ENCODE data around the gene KAT6B.
"Not testable (repeated sequence)": the region's sequence is repeated elsewhere in the genome, so short reads cannot be mapped to it uniquely, and the experiment has no call there.

The KAT6B gene

DNA sequence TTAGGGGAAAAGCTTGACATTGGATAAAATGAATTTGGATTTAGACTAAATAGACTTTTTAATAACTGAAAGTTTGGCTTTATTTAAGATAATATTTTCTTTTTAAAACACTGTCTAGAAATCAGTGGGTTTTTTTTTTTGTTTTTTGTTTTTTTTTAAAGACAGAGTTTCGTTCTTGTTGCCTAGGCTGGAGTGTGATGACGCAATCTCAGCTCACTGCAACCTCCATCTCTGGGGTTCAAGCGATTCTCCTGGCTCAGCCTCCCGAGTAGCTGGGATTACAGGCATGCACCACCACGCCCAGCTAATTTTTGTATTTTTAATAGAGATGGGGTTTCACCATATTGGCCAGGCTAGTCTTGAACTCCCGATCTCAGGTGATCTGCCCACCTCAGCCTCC lies 66.9 kb downstream of the KAT6B start:
- not testable (repeated sequence) for DNase-seq

GRCh38 chr10:74896788-74897527 lies 70.6 kb downstream of the KAT6B start:
- no peak for DNase-seq

GRCh38 chr10:74898201-74898976 lies 72.0 kb downstream of the KAT6B start:
- no peak for DNase-seq

DNA sequence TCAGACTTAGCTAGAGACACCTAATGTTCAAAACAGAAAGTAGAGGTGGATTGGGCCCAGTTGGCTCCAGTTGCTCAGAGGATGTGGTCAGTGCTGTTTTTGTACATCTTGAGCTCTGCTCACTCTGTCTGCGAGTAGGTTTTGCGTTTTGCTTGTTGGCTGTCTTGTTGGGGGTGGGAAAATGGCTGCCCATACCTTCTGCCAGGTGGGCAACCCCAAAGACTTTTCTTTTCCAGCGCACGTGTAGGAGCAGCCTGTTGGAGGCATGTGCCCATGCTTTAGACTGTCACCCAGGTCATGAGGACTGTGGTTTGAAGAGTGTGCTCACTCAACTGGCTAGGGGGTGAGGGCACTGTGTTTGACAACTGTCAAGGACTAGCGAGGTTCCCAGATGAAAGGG lies 73.9 kb downstream of the KAT6B start:
- DNase-seq = no peak

DNA sequence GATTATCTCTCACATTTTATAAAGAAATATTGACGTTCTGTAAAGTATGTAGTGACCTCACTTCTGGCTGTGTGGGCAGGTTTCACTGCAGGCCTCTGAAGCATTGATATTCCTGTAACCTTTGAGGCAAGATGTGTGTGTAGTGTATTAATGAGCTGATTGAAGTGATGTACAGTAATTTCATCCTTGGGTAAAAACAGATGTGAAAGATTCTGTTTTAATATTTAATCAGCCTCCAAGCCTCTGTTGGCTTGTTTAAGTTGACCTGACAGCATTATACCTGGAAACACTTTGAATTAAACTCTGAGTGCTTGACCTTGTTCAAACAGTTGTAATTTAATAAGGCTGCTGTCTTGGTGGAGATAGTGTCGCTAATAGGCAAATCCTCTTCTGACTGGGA lies 74.9 kb downstream of the KAT6B start:
- DNase-seq = no peak

DNA sequence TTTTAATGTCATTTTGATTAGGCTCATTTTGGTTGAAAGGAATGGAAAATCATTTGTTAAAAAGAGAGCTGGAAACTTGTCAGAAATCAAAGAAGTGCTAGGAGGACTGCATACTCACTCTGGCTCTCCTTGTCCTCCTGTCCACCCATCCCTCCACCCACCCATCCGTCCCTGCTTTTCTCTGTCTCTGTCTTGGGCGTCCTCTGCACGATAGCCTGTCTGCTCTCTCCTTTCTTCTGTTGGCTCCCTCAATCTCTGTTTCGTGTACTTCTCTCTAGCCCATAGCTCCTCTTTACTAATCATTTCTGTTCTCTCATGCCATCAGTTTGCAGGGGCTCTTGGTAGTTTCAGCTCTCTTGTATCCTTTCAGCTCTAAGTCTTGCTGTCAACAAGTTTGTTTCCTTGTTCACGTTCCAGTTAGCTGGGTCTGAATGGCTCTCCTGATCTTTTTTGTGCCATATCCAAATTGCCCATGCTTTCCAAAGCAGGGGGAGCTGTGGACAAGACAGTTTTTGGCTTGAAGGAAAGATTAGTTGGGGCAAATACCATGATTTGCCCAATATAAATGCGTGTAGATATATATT lies 75.6 kb downstream of the KAT6B start:
- DNase-seq = no peak

DNA sequence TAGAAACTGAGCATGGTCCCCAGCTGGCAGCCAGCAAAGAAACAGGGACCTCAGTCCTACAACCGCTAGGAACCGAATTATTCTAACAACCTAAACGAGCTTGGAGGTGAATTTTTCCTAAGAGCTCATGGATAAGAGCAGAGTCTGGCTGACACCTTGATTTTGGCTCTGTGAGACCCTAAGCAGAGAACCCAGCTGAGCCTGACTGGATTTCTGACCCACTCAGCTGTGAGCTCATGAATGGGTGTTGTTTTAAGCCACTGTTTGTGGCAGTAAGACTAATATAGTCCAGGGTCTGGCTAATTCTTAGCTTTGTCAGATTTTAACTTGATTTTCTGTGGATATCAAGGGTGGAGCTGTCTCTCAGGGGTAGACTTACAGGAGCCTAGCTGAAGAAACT lies 77.1 kb downstream of the KAT6B start:
- no peak for DNase-seq

- DNase-seq = no peak
These were observed 80.3 kb downstream of the KAT6B start for GRCh38 chr10:74906611-74907198.

GRCh38 chr10:74909670-74910069 lies 83.3 kb downstream of the KAT6B start:
- DNase-seq = no peak

DNA sequence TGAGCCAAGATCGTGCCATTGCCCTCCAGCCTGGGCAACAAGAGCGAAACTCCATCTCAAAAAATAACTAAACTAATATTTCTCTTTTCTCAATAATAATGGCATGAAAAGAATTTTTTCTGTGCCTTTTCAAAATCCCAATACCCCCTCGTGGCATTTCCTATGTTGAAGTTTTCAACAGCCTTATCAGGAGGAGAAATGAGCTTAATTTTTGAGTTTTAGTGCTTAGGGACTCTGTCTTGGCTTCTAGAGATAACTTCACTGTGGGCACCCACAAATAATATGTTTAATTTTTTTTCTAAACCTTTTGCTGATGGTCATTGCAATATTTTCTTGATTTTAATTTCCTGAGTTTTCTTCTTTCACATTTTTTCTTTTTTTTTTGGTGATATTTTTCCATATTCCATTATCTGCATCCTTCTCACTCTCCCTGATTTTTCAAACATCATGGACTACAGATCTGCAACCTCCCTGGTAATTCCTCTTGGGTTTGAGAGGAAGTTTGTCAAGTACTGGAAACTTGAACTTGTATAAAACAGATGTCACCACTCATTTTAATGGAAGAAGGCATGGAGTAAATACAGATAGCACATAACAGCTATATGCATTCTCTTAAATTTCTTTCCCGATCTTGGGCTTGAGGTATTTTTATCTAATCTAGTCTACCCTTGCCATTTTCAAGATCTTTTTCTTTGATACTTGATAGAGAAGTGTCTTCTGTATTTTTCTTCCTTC lies 84.0 kb downstream of the KAT6B start:
- DNase-seq = no peak

GRCh38 chr10:74910976-74911350 lies 84.6 kb downstream of the KAT6B start:
- DNase-seq = no peak

DNA sequence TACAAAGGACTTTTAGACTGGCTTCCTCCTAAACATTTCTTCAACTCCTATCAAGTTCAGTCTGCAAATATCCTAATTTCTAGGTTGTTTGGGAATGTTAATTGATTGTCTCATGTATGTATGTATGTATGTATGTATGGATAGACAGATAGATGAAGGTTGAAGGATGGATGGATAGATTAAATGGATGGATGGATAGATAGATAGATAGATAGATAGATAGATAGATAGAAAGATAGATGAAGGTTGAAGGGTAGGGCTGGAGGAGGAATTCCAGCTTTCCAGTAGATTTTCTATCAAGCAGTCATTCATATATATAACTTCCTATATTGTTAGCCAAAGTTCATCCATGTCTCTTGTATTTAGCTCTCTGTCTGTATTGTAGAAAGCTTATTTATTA lies 85.8 kb downstream of the KAT6B start:
- DNase-seq = no peak

DNA sequence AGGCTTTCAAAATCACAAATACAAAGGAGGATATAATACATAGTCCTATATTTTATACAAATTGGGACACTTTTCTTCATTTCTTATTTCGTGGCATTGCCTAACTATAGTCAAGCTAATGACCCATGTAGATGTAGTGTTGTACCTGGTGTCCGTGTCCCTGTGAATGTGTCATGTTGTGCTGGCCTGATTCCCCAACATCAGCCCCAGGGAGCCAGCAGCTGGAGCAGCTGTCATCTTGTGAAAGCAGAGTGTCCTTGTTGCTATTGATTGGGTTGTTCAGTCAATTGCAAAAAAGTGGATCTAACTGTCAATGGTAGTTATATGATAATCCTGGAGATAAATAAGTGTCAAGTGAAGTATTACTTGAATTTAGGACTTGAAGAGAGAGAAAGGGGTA lies 86.3 kb downstream of the KAT6B start:
- no peak for DNase-seq

DNA sequence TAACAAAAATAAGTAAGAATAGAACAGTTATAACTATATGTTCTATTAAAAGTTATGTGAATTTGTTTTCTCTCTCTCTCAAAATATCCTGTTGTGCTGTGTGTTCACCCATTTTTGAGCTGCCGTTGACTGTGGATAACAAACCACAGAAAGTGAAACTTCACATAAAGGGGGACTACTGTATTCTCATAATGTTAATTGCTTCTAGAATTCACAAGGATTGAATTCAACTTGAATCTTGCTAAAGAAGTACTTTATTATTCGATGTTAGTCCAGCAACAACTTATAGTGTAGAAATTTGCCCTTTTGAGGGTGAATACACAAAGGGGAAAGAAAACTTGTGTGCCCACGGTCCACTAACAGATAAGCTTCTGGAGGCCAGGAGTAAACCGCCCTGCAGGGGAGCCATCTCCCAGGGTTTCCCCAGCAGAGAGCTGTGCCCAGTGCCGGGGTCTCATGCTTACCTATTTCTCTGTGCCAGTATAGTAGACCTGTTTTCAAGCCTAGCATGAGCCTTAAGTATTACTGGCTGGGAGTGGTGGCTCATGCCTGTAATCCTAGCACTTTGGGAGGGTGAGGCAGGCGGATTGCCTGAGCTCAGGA lies 87.1 kb downstream of the KAT6B start:
- no peak for DNase-seq

DNA sequence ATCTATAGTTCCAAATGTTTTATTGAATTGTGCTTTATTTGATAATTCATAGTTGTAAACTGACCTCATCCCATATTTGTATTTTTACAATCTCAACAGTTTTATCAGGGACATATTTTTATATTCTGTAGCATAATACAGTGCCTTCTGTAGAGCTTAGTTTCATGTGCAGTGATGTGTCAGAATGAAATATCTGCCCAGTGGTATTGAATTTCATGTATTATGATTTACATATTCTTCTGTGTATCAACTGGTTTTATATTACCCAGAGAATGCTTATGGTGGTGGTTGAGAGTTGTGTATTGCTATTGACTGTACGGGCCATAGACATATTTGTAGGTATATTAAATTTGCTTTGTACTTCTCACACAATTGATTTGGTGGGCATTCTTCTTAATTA lies 89.9 kb downstream of the KAT6B start:
- DNase-seq = no peak

DNA sequence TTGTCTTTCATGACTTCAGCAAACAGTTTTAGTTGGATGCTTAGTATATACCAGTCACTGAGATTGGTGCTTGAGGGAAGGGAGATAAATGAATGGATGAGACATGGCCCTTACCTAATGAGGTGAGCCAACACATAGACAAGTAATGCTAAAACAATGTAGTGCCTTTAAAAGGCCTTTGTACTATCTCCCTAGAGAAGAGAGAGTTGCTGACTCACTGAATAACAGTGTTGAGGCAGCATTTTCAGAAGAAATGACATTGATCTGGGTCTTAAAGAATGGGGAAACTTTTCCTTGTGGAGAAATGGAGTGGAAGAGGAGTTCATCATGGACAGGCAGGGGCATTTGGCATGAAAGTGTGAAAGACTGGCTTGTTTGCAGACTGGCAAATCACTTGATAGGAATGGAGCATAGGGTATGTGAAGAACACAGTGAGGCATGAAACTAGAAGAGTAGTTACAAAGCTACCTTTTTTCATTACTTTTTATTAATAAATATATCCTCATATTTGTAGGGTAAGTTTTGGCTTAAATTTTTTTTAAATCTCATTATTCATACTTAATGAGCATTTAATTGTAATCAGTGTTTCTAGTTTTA lies 91.2 kb downstream of the KAT6B start:
- DNase-seq = no peak

GRCh38 chr10:74919671-74920070 lies 93.3 kb downstream of the KAT6B start:
- DNase-seq = no peak

GRCh38 chr10:74921070-74921469 lies 94.7 kb downstream of the KAT6B start:
- not testable (repeated sequence) for DNase-seq

DNA sequence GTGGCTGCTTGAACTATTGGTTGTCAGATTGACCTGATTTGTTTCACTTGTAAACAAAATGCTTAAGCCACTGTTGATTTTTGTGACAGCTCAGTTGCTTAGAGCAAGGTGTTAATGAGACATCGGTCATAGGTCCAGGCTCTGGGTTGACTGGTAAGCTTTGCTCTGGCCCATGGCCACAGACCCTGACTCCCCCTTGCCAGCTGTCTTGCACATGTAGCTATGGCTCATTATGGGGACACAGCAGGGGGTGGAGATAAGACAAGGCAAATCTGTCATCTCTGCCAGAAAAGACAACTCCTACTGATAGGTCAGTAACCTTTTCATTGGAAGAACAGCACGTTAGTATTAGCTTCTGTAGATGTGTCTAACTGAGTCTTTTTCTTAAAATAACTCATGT lies 95.3 kb downstream of the KAT6B start:
- no peak for DNase-seq

DNA sequence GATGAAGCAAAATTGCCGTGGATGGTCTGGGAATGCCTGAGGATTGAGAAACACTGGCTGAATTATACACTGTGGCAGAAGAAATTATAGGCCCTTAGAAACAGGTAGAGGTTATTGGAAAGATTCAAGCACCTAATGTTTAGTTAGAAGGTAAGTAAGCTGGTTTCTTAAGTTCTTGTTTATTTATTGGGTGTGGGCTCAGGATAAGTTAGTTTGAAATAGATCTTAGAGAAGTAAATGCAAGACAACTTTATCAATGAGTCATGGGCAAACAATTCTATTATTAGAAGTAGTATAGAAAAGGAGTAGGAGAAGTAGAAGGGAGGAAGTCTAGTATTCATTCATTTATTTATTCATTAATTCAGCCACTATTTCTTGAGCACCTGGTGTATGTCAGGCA lies 96.5 kb downstream of the KAT6B start:
- no peak for DNase-seq

- DNase-seq = no peak
These were observed 97.2 kb downstream of the KAT6B start for GRCh38 chr10:74923556-74923955.

DNA sequence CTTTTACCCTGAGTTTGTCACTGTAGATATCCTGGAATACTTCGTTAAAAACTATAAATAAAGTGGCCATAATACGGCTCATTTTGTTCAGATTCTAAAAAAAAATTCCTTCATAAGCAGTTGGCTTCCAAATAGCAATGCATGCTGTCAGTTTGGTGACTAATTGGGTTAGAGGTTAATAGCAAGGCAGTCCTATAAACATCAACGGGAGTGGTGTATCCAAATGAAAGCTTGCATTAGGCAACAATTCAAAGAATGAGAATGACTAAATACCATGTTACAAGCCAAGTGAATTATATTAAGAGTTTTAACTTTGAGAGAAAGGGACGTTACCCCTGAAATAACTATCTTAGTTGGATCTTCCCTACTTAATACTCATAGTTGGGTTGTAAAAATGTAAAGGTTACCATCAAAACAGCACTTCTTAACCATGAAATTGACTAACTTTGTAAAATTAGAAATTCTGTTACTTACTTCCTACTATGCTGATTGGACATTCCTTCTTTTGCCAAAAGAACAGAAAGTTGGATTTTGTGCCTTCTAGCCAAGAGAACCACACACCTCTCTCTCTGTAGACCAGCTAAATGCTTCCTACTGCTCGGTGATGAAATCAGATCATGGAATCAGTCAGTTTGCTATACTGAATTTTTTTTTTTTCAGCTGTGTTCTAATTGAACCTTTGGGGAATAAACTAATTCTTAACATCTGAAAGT lies 98.0 kb downstream of the KAT6B start:
- DNase-seq = no peak

All from right forelimb (tissue), 1 donor.